ENCODE results near the gene OSBPL6. TPM values are rescaled to one million over a fixed set of nuclear protein-coding genes. Genes with fewer than 3 reads are reported as not detected.

The OSBPL6 gene
- total RNA-seq, 2 donors from 2014 or later, result 0.95 to 4.6 TPM

- H3K36me3 ChIP-seq, result no peaks in the 10 kb centered on the region
- H3K9me3 ChIP-seq, result no peaks in the 10 kb centered on the region
- H3K27me3 ChIP-seq (replicated peaks; ENCODE audit: insufficient read depth), result no peaks in the 10 kb centered on the region
- DNase-seq (ENCODE audit: low spot score), result no peak
- TF ChIP-seq, protein P1, sequence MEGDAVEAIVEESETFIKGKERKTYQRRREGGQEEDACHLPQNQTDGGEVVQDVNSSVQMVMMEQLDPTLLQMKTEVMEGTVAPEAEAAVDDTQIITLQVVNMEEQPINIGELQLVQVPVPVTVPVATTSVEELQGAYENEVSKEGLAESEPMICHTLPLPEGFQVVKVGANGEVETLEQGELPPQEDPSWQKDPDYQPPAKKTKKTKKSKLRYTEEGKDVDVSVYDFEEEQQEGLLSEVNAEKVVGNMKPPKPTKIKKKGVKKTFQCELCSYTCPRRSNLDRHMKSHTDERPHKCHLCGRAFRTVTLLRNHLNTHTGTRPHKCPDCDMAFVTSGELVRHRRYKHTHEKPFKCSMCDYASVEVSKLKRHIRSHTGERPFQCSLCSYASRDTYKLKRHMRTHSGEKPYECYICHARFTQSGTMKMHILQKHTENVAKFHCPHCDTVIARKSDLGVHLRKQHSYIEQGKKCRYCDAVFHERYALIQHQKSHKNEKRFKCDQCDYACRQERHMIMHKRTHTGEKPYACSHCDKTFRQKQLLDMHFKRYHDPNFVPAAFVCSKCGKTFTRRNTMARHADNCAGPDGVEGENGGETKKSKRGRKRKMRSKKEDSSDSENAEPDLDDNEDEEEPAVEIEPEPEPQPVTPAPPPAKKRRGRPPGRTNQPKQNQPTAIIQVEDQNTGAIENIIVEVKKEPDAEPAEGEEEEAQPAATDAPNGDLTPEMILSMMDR (IDR thresholded peaks at IDR 0.05), result no peak
- H3K4me1 ChIP-seq (ENCODE audit: control insufficient read depth in 1 of 2, low read depth in 2 of 2), result no peaks in the 10 kb centered on the region
- ATAC-seq (ENCODE audit: insufficient number of reproducible peaks, low FRiP score, low read depth), result no peak
- no peak overlapping the region for H3K4me3 ChIP-seq
- H3K27ac ChIP-seq, result no peak overlapping the region
These were observed 11.7 kb downstream of the OSBPL6 start for GRCh38 chr2:178205853-178206521.

DNA sequence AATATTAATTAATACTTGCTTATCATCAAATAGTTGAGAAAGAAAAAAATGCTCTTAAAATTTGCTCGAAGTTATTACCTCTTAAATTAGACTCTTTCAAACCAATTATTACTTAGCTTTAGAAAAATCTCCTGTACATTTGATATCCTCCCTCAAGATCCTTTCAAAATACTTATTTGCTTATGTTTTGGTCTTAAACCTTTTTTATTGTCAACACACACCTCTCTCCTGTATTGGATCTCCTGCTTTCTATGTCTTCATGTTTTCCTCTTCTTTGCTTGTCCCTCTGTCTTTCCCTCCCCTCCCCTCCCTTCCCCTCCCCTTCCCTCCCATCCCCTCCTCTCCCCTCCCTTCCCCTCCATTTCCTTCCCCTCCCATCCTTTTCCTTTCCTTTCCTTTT is 14.0 kb downstream of the OSBPL6 start:
- no peaks in the 10 kb centered on the region for H3K4me1 ChIP-seq (ENCODE audit: control insufficient read depth in 1 of 2, low read depth in 2 of 2)
- TF ChIP-seq, protein P1 (IDR thresholded peaks at IDR 0.05), result no peak

DNA sequence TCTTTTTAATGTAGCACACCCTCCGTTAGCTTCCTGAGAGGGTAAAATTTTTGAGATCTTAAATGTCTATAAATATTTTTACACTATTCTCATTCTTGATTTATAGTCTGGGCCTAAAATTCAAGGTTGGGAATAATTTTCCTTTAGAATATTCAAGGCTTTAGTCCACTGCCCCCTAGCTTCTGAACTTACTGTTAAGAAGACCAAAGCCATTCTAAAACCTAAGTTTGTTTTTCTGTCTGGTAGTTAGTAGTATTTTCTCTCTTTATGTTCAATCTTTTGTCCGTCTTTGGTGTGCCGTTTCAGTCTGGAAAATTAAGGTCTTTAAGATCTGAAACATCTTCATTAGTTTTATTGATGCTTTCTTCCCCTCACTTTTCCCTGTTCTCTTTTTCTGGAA is 14.5 kb downstream of the OSBPL6 start:
- ATAC-seq (ENCODE audit: insufficient number of reproducible peaks, low FRiP score, low read depth), result no peak
- TF ChIP-seq, protein P1 (IDR thresholded peaks at IDR 0.05), result no peak
- H3K4me3 ChIP-seq, result no peak overlapping the region
- H3K4me1 ChIP-seq (ENCODE audit: control insufficient read depth in 1 of 2, low read depth in 2 of 2), result no peaks in the 10 kb centered on the region
- DNase-seq (ENCODE audit: low spot score), result no peak
- no peaks in the 10 kb centered on the region for H3K36me3 ChIP-seq
- H3K27ac ChIP-seq, result no peak overlapping the region
- no peaks in the 10 kb centered on the region for H3K9me3 ChIP-seq
- no peaks in the 10 kb centered on the region for H3K27me3 ChIP-seq (replicated peaks; ENCODE audit: insufficient read depth)

More for the DNA sequence above, 14.0 kb downstream of the OSBPL6 start:
- Histone ChIP-seq H3K27ac (no peak overlapping the region), H3K36me3 (no peaks in the 10 kb centered on the region), H3K4me3 (no peak overlapping the region), H3K27me3 (replicated peaks; ENCODE audit: insufficient read depth) (no peaks in the 10 kb centered on the region), H3K9me3 (no peaks in the 10 kb centered on the region)
- DNase-seq (ENCODE audit: low spot score) (no peak), ATAC-seq (ENCODE audit: insufficient number of reproducible peaks, low FRiP score, low read depth) (no peak)

DNA sequence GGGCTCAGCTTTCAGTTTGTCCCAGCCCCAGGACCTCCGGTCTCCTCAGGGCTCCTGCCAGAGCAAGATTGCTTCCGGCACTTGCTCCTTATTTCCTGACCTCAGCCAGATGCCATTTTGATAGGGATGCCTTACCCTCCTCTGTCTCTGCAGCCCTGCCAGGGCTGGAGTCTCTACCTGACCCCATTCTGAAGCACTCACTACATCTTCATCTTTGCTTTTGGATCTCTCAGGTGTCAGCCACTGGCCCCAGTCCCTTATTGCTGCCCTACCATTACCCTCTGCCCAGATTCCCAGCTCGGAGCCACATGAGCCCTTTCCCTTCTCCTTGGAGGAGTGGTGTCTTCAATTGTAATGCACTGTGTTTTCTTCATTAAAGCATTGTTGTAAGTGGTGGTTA is 17.1 kb downstream of the OSBPL6 start:
- DNase-seq (ENCODE audit: low spot score) (no peak), ATAC-seq (ENCODE audit: insufficient number of reproducible peaks, low FRiP score, low read depth) (no peak)
- H3K27me3 ChIP-seq (replicated peaks; ENCODE audit: insufficient read depth), result no peaks in the 10 kb centered on the region
- H3K9me3 ChIP-seq, result no peaks in the 10 kb centered on the region
- H3K4me1 ChIP-seq (ENCODE audit: control insufficient read depth in 1 of 2, low read depth in 2 of 2), result no peaks in the 10 kb centered on the region
- no peak overlapping the region for H3K27ac ChIP-seq
- TF ChIP-seq, protein P1 (IDR thresholded peaks at IDR 0.05), result no peak
- no peak overlapping the region for H3K4me3 ChIP-seq
- H3K36me3 ChIP-seq, result no peaks in the 10 kb centered on the region

DNA sequence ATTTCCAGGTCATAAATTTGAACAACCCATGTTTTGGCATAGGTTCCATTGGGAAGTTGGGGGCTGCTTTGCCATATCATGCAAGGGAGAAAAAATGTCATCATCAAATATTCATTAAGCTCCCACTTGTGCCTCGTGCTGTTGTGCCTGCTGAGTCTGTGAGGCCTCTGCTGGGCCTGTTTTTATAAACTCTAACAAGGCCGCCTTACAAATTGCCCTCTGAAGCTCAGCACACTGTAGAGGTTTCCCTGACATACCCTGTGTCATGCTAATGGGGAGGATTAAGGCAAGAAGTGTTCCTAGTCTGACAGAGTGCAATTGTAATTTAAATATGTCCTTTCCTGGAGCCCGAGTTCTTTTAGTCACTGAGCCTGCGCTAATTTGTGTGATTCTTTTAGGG is 17.6 kb downstream of the OSBPL6 start:
- H3K27me3 ChIP-seq (replicated peaks; ENCODE audit: insufficient read depth), result no peaks in the 10 kb centered on the region
- H3K4me1 ChIP-seq (ENCODE audit: control insufficient read depth in 1 of 2, low read depth in 2 of 2), result no peaks in the 10 kb centered on the region
- H3K4me3 ChIP-seq, result no peak overlapping the region
- no peaks in the 10 kb centered on the region for H3K36me3 ChIP-seq
- DNase-seq (ENCODE audit: low spot score) (no peak), ATAC-seq (ENCODE audit: insufficient number of reproducible peaks, low FRiP score, low read depth) (no peak)
- no peaks in the 10 kb centered on the region for H3K9me3 ChIP-seq
- H3K27ac ChIP-seq, result no peak overlapping the region
- TF ChIP-seq, protein P1 (IDR thresholded peaks at IDR 0.05), result no peak

Measured in thoracic aorta (tissue), 2 donors.